NB4 (cell line): ENCODE data around the gene TMEM267.

Source experiments
- POLR2A ChIP-seq: IDR thresholded peaks from 2 replicates; pipeline ENCODE4 v1.6.1; 2011; ENCODE audit warnings: mild to moderate bottlenecking; ENCODE audit not compliant: insufficient read length; ENCODE audit errors: extremely low read depth
- TF ChIP-seq, protein P1 (sequence below): IDR thresholded peaks from one replicate; pipeline ENCODE4 v1.5.1; 2012; ENCODE audit warnings: low read depth, low read length
- TF ChIP-seq, protein P2 (sequence below): IDR thresholded peaks from 2 replicates; pipeline ENCODE4 v1.6.1; 2011; ENCODE audit warnings: low read depth, low read length

DNA sequence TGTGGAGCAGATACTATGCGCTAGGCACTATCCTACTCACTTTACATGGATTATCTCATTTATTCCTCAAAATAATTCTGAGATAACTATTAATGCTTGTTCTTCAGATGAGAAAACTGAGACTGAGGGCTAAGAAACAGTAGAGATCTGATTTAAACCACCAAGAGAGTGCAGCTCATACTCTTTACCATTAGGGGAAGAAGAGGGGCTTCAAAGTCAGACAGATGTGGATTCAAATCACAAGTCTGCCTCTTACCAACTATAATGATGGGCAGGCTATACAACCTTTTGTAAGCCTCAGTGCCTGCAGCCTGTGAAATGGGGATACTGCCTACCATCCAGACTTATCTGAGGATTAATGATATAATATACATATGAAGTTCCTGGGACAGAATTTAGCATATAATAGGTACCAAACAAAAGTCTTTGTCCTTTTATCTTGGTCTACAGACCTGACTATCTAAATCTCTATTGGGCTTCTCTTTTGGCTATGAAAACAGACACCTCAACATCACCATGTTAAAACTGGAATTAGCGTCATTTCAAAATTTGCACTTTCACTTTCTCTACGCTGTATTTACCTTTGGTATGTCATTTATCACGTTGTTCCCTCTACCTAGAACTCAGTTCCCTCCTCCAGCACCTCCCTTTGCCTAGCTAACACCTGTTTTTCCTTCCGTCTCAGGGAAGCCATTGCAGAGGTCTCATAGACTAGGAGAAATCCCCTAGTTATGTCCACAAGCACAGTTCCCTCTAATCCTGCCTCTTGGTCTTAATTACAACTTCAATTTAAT, 13.8 kb upstream of the TMEM267 start:
- TF ChIP-seq, protein P1, sequence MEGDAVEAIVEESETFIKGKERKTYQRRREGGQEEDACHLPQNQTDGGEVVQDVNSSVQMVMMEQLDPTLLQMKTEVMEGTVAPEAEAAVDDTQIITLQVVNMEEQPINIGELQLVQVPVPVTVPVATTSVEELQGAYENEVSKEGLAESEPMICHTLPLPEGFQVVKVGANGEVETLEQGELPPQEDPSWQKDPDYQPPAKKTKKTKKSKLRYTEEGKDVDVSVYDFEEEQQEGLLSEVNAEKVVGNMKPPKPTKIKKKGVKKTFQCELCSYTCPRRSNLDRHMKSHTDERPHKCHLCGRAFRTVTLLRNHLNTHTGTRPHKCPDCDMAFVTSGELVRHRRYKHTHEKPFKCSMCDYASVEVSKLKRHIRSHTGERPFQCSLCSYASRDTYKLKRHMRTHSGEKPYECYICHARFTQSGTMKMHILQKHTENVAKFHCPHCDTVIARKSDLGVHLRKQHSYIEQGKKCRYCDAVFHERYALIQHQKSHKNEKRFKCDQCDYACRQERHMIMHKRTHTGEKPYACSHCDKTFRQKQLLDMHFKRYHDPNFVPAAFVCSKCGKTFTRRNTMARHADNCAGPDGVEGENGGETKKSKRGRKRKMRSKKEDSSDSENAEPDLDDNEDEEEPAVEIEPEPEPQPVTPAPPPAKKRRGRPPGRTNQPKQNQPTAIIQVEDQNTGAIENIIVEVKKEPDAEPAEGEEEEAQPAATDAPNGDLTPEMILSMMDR, result no peak
- TF ChIP-seq POLR2A, result no peak
- TF ChIP-seq, protein P2, sequence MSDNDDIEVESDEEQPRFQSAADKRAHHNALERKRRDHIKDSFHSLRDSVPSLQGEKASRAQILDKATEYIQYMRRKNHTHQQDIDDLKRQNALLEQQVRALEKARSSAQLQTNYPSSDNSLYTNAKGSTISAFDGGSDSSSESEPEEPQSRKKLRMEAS, result no peak
